Ammon's horn (tissue), 1 donor: ENCODE measurements around the gene PALB2.
A peak's percentile ranks its signal among the peaks of the same experiment; 100 is the strongest.

Experiments used
- DNase-seq: peaks from one replicate; pipeline ENCODE4 v3.0.0-alpha.2; 2016; ENCODE audit warnings: low spot score

PALB2 gene

DNA sequence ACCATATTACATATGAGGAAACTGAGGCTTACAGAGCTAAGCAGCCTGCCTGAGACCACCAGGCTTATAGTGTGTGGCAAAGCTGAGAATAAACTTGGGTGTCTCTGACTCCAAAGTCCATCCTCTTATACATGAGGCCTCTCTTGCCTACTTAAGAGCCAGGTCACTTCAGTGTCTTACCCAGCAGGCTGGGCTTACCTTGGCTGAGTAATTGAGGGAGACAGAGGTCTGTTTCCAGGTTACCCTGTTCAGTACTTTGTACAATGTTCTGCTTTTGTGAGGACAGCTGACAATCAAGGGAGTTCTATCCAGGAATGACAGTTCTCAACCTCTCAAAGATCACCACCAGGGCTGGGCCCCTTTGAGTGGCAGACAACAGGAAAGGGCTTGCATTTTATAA lies 59.3 kb downstream of the PALB2 start:
- DNase-seq: no peak

GRCh38 chr16:23580391-23580790 lies 60.7 kb downstream of the PALB2 start:
- no peak for DNase-seq

DNA sequence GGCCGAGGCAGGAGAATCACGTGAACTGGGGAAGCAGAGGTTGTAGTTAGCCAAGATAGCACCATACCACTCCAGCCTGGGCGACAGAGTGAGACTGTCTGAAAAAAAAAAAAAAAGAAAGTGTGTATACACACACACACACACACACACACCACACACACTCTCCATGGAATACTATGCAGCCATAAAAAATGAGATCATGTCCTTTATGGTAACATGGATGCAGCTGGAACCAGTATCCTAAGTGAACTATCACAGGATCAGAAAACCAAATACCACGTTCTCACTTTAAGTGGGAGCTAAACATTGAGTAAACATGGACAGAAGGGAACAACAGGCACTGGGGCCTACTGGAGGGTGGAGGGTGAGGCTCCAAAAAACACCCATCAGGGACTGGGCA lies 61.7 kb downstream of the PALB2 start:
- no peak for DNase-seq

DNA sequence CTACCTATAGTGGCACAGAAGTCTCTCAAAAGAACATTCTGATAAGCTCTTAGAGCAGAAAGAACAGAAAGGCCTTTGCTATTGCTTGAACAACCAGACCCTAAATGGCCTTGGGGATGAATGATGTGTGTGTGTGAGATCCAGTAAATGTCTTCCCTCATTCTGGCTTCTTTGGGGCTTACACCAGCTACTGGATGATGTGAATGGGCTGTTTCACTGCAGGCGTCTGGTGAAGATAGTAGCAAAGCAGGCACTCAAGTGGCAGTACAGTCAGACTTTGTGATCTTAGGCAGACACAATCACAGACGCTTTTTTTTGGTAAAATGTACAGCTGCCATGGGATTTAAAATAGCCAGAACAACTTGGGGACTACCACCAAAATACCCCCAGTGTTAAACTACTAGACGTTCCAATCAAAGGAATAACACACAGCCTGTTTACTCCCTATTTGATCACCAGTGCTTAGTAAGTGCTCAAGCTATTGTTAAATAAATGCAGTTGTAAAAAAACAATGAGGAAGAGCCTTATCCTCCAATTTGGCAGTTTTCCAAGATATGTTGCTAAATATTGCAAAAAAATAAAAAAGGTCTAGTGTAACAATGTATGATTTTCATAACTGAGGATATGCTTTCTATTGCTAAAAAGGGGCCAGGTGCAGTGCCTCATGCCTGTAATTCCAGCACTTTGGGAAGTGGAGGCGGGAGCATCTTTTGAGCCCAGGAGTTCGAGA lies 62.8 kb downstream of the PALB2 start:
- DNase-seq: peak; percentile 28

GRCh38 chr16:23577493-23577892 lies 63.6 kb downstream of the PALB2 start:
- no peak for DNase-seq

GRCh38 chr16:23575834-23576233 lies 65.3 kb downstream of the PALB2 start:
- DNase-seq: no peak

GRCh38 chr16:23573817-23574216 lies 67.3 kb downstream of the PALB2 start:
- no peak for DNase-seq

DNA sequence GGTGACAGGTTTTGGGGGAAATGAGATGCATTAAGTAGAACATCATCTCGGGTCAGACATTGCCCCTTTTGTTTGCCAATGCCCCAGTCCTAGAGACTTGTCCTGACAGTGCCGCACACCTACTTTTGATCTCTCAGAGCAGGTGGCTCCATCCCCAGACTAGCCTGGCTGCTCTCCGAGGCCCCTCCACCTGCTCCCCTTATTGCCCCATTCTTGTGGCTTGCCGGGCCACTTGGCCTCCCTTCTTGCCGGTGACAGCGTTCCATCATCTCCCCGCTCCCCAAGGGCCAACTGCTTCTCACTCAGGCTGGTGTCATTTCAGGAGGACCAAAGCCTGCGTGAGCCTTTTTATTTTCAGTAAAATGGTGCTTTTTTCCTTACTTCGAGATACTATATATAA lies 68.7 kb downstream of the PALB2 start:
- no peak for DNase-seq

- peak; percentile 55 for DNase-seq
These were observed 69.2 kb downstream of the PALB2 start for GRCh38 chr16:23571895-23572294.

DNA sequence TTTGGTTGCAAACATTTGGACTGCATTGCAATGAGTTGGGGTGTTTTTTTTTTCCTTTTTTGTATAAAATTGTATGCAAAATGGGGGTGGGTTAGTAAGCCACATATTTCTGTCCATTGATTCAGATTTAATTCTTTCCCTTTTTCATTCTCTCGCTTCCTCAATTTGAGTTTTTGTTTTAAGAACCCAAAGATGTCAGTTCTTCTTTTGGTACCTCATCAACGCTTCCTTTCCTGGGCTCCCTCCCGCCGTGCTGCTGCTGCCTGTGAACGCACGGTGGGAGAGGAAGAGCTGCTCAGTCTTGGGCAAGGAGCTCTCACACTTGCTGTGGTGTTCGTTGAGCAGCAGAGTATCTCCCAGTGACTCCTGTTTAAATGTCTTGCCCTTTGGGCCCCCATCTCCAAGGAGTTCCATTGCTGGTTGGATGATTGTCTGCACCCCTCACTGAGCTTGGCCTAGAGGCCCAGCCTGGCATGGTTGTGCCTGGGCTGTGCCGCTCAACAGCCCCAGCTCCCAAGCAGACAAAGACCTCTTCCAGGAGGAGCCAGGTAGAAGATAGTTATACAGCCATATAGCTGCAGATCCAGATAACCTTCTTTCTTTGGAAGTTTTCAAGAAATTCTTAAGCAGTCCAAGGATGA lies 70.0 kb downstream of the PALB2 start:
- peak; percentile 65 for DNase-seq

- DNase-seq: no peak
These were observed 73.5 kb downstream of the PALB2 start for GRCh38 chr16:23567602-23568001.

GRCh38 chr16:23566724-23567123 lies 74.4 kb downstream of the PALB2 start:
- no peak for DNase-seq

DNA sequence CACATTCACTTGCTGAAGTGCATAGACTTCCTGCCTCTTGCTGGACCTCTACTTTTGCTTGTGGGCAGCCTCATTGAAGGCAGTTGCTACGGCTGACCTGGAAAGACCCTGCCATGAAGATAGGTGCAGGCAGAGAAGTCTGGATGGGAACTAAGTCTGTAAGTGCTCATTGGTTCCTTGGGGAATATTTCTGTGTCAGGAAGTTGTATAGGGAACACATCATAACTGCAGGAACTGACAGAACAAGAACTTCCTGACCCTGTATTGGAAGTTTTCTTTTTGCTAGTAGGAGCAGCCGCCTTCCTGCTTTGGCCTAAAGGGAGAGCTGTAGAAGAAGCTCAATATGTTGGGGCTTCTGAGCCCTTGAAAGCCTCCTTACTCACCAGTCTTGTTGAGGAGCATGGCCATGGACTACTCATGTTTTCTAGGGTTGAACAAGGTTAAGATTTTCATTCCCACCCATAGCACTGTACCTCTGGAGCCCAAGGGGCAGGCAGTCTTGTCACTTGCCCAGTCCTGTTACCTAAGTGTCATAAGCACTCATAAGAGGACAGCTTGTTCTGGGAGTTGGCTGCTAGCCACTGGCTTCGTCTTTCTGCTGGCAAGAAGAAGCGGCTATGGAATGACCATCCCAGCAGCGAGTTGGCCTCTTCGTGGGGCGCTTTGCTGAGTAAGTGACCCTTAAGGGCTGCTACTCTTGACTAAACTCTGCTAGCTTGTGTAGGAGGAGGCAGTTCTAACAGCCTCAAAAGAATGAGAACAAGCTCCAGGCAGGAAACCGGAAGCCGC lies 76.3 kb downstream of the PALB2 start:
- peak; percentile 34 for DNase-seq

- no peak for DNase-seq
These were observed 77.9 kb downstream of the PALB2 start for GRCh38 chr16:23563186-23563585.

- no peak for DNase-seq
These were observed 78.6 kb downstream of the PALB2 start for GRCh38 chr16:23562505-23562904.

GRCh38 chr16:23561586-23561985 lies 79.5 kb downstream of the PALB2 start:
- DNase-seq: no peak

GRCh38 chr16:23557779-23558702 lies 83.1 kb downstream of the PALB2 start:
- DNase-seq: peak; percentile 34

GRCh38 chr16:23556881-23557778 lies 84.0 kb downstream of the PALB2 start, which contains the start of the genes EARS2 and UBFD1:
TSS of gene EARS2 (minus strand) at chr16:23557350. CDS start at chr16:23557343, 7 bp downstream.
TSS of gene UBFD1 (plus strand) at chr16:23557727. CDS start at chr16:23557743, 16 bp downstream.
- peak; percentile 98 for DNase-seq

DNA sequence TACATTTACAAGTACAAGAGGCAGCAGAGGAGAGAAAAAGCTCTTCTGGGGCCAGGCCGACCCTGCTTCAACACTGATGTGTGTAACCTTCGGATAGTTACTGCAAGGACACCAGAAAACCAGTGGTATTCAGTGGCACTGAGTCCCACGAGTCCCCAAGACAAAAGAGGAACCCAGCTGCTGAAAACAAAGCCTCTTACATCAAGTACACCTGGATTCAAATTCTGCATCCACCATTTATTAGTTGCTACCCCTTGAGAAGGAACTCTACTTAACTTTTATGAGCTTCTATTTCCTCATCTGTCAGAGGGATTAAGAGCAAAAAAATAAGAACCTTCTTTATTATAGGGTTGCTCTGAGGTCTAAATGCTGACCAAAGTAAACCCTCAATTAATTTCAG lies 86.6 kb downstream of the PALB2 start:
- DNase-seq: no peak
